HFF-Myc (cell line): ENCODE results near the gene AP1S3.
"Not testable (repeated sequence)": the region's sequence is repeated elsewhere in the genome, so short reads cannot be mapped to it uniquely, and the experiment has no call there.

Experiments used
- DNase-seq: peaks from one replicate; pipeline ENCODE4 v3.0.0-alpha.2; 2011; ENCODE audit warnings: low read depth; ENCODE audit errors: extremely low read depth
- H3K4me3 ChIP-seq: replicated peaks from 2 replicates; pipeline ENCODE4 v1.5.1; 2011; ENCODE audit warnings: low read depth, mild to moderate bottlenecking, control low read depth, low read length
- CTCF ChIP-seq: IDR thresholded peaks from 2 replicates; pipeline ENCODE4 v1.5.1; 2012; ENCODE audit warnings: mild to moderate bottlenecking, low read depth, low read length, control low read depth; ENCODE audit errors: missing control alignments

Gene AP1S3

GRCh38 chr2:223771475-223771874 lies 65.9 kb downstream of the AP1S3 start:
- TF ChIP-seq CTCF, result no peak
- DNase-seq, result no peak
- no peak overlapping the region for H3K4me3 ChIP-seq

GRCh38 chr2:223768179-223768578 lies 69.2 kb downstream of the AP1S3 start:
- DNase-seq, result no peak
- no peak for TF ChIP-seq CTCF
- no peak overlapping the region for H3K4me3 ChIP-seq

- H3K4me3 ChIP-seq, result no peak overlapping the region
- DNase-seq, result no peak
- TF ChIP-seq CTCF, result no peak
These were observed 70.0 kb downstream of the AP1S3 start for GRCh38 chr2:223767341-223767740.

- DNase-seq, result no peak
- no peak overlapping the region for H3K4me3 ChIP-seq
These were observed 72.1 kb downstream of the AP1S3 start for GRCh38 chr2:223765221-223765785.

GRCh38 chr2:223764796-223765195 lies 72.6 kb downstream of the AP1S3 start:
- no peak for DNase-seq
- no peak overlapping the region for H3K4me3 ChIP-seq
- no peak for TF ChIP-seq CTCF

More at GRCh38 chr2:223765221-223765785, 72.1 kb downstream of the AP1S3 start:
- TF ChIP-seq CTCF, result no peak

GRCh38 chr2:223762853-223763252 lies 74.5 kb downstream of the AP1S3 start:
- no peak overlapping the region for H3K4me3 ChIP-seq
- no peak for TF ChIP-seq CTCF
- no peak for DNase-seq

GRCh38 chr2:223761746-223762145 lies 75.6 kb downstream of the AP1S3 start:
- not testable (repeated sequence) for DNase-seq

More at GRCh38 chr2:223761746-223762145, 75.6 kb downstream of the AP1S3 start:
- not testable (repeated sequence) for H3K4me3 ChIP-seq
